GM21737 (cell line): Measurements from ENCODE around the gene GPS1.

ENCODE experiments used
- ATAC-seq: cut with Tn5 transposase; IDR thresholded peaks from one replicate; pipeline ENCODE4 v1.9.1; 2021; ENCODE audit warnings: mild to moderate bottlenecking, moderate library complexity; ENCODE audit not compliant: unreplicated experiment

Gene GPS1

DNA sequence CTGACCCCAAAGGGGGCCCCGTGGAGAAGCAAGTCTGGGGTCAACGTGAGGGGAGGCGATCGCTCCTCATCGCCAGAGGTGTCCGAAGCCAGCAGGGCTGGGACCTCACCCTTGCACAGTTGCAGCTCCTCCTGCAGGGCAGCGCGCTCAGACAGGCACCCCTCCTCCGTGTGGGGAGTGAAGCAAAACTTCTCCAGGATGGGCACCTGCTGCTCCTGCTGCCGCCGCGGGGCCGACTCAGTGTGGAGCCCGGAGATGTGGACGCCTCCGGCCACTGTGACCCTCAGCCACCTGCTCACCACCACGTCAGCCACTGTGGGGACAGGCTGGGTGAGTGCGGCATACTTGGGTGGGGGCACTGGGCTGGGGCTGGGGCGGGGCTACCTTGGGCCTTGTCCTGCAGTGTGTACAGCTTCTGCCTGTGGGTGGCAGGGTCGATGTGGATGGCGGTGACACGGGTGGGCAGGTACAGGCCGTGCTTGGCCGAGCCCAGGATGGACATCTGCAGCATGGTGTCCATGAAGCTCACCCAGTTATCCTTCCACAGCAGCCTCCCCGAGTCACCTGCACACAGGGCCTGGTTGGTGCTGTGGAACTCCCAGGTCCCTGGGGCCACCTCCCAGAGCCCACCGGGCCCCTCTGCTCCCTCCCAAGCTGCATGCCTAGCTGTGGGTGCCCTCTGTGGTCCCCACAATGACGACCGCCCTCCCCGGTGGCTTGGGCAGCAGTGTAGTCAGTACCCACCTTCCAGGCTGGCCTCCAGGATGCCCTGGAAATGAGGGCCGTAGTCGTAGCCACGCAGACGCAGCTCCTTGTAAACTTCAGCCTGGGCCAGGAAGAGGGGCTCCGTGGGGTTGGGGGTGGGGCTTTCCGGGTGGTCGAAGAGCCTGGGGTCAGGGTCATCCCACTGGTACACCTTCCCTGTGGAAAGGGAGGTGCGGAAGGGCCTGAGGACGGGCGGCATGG, 35.5 kb downstream of the GPS1 start:
- ATAC-seq = no peak

DNA sequence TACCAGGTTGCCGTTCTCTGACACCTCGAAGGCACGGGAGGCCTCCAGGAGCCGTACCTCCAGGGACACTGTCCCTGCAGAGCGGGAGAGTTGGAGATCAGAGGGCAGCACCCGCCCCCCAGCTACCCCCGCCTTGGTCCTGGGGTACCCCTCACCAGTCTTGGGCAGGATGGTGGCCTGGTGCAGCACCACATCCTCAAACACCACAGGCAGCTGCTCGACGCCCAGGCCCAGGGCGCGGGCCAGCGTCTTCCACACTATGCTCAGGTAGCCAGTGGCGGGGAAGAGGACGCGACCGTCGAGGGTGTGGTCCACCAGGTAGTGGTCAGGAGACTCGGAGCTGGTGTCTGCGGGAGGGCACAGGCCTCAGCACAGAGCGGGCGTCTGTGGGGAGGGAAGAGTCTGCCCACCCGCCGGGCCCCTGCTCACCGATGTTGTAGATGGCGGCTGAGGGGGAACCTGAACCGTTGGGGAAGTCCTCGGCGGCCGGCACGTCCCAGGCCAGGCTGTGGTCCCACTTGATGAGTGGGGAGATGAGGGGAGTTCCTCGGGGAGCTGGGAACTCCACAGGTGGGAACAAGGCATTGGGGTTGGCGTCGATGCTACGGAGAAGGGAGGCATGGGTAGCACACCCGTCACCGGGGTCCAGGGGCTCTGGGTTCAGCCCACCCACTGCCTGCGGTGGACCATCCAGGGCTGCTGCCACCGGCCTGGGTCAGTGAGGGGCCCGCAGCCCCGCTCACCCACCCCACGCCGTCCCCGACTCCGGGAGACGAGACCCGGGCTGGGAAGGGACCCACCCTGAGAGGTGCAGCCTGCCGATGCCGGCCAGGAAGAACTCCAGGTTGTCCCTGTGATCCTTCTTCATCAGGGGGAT, 36.5 kb downstream of the GPS1 start:
- ATAC-seq = no peak

DNA sequence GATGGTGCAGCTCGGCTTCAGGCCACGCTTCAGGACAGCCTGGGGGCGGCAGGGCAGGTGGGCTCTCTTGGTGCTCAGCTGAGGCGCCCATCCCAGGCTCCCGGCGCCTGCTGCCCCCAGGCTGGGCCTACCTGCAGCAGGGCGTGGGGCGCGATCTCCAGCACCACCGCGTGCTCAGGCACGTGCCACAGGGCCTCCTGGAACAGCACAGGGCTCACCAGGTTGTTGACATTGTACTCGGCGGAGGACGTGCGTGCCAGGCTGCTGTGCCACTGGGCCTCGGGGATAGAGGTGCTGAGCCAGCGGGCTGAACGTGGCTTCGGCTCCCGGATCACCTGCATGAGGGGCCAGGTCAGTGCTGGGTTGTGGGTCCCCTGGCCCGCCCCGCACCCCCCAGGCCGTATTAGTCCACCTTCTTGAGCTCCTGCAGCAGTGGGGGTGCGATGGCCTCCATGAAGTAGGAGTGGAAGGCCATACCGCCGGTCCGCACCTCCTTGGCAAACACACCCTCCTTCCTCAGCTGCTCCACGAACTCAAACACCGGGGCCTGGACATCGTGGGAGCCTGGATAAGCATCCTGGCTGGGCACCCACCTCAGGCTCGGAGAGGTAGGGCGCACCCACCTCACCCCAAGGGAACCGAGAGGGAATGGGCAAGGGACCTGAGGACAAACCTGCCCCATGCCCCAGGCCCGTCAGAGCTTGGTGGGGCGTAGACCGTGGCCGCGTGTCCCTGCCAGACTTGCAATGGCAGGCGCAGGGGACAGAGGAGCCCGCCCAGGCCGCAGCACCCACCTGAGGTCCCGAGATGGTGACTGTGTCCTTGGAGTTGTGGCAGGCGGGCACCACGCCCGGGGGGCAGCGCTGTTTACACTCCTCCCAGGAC, 37.4 kb downstream of the GPS1 start:
- no peak for ATAC-seq

DNA sequence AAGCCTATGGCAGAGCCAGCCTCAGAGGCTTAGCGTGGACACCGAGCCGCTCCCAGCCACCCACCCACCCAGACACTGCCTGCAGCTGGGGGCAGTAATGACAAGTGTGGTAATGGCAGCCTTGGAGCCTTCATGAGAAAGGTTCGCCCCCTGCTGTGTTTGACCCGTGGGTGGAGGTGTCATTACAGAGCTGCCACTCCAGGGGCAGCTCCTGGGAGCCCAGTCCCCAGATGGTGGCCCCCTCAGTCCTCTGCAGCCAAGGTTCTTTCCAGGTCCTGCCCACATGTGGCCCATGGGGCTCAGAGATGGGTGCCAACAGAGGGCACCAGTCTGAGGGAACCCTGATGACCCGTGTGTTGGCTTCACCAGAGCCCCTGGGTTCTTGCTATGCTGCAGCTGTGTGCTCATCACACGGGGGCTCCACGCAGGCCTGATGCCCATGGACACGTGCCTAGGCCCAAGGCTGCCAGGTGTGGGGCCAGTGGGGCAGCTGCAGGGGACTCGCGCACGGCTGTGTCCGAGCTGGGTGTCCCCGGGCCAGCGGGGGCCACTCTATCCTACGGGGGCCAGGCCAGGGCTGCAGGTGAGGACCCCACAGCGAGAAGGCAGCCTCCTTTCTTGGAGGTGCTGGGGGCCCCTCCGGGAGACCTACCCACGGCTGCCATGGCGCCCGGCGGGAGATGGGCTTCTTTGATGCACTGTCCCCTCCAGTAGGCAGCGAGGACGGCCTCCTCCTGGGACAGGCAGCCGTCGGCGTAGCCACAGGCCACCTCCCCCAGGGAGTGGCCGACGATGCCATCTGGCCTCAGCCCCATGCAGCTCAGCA, 38.2 kb downstream of the GPS1 start:
- ATAC-seq = no peak

DNA sequence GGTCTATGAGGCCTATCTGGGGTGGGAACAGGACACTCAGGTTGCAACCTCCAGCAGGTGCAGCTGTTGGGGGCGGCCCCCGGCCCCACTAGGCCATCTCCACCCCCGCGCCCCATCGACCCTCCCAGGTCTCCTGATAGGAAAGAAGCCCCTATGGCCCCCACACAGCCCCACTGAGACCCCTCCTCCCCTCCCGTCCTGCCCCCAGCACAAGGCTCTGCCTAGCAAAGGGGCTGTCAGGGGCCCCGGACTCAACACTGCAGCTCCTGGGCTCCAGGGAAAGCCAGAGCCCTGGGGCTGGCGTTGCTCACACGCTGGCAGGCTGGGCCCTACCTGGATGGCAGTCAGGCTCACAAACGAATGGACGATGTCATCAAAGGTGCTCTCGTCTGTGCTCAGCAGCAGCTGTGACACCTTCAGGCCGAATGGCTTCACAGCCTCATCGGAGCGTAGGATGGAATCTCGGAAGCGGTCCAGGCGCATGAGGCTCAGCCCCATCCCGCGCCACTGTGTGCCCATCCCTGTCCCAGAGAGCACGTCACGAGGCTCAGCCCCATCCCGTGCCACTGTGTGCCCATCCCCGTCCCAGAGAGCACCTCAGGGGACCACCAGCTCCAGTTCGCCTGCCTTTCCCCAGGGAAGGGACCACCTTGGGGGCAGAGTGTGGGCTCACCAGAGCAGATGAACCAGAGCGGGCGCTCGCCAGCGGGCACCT, 39.0 kb downstream of the GPS1 start:
- ATAC-seq = no peak

DNA sequence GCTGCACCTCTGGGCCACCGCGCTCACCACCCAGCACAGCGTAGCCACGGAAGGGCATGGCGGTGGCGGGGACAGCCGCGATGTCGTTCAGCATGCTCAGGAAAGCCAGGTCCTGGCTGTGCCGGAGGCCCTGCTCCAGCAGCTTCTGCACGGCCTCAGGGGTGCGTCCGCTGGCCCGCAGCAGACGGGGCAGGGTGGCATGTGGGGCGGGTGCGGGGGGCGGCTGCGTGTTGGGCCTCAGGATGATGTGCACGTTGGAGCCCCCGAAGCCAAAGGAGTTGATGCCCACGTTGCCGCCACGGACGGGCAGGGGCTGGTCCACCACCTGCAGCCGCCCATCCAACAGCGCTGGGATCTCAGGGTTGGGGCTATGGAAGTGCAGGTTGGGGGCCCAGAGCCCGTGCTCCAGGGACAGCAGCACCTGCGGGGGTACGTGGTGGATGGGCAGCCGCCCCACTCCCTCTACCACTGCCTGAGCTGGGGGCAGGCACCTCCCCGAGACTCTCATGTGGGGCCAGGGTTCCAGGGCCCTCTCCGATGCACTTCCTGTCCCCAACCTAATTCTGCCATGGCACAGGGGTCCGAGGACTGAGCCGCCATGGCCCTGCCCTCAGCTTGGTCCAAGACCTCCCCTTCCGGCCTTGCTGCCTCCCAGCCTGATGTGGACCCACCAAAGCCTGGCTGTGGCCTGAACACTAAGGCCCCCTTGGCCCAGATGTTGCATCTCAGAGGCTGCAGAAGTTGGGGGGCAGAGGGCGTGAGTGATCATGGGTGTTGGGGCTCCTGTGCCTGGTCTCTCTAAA, 39.8 kb downstream of the GPS1 start:
- ATAC-seq = no peak

DNA sequence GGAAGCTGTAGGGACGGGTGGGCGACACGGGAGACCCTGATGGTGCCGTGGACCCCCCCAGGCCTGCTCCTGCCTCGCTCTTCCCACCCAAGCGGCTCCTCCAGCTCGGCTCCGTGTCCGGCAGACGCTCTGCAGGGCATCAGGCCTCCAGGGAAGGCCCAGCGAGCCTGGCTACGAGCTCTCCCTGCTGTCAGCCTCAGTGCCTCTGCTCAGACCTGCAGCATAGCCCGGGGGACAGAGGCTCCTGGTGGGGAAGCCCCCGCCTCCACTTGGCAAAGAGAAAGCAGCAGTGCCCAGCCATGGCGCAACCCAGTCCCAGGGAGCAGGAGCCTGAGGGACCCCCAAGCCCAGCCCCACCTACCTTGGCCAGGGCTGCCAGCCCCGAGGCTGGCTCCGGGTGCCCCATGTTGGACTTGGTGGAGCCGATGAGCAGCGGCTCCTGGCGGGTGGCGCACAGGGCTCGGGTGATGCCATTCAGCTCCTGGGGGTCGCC, 40.4 kb downstream of the GPS1 start:
- ATAC-seq = no peak

DNA sequence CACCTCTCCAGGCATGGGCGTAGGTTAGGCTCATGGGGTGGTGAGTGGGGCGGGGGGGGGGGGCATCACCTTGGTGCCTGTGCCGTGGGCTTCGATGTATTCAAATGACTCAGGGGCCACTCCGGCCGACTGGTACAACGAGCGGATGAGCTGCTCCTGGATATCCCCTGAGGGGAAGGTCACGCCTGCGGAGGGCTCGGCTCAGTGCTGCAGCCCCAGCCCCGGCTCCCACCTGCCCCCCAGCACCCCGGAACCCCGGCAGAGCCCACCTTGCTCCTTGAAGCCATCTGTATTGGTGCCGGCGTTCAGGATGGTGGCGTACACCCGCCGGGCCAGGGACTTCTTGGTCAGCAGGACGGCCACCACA, 40.9 kb downstream of the GPS1 start:
- ATAC-seq = no peak

DNA sequence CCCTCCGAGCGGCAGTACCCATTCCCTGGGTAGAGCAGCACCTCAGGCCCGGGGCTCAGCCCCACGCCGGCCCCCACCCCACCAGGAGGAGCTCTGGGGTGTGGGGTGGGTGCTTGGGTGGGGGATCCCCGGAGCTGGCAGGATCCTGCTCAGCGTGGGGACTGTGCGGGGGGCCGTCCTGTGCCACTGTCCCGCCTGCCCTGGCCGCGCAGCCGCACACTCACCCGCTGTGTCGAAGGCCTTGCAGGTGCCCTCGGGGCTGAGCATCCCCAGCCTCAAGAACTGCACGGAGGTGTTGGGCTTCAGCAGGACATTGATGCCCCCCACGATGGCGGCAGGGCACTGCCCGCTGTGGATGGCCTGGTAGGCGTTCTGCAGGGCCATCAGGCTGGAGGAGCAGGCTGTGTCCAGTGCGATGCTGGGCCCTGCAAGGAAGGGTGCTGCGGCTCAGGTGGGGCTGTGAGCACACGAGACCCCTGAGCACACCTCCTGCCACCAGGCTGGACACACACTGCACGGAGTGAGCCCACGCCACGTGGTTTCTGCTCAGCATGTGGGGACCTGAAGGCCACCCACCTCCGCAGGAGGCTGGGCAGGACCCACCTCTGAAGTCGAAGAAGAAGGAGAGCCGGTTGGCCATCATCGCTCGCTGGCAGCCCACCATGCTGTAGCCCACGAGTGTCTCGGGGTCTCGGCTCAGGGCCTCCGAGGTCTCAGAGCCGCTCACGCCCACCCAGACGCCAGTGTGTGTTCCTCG, 41.5 kb downstream of the GPS1 start:
- ATAC-seq = no peak

DNA sequence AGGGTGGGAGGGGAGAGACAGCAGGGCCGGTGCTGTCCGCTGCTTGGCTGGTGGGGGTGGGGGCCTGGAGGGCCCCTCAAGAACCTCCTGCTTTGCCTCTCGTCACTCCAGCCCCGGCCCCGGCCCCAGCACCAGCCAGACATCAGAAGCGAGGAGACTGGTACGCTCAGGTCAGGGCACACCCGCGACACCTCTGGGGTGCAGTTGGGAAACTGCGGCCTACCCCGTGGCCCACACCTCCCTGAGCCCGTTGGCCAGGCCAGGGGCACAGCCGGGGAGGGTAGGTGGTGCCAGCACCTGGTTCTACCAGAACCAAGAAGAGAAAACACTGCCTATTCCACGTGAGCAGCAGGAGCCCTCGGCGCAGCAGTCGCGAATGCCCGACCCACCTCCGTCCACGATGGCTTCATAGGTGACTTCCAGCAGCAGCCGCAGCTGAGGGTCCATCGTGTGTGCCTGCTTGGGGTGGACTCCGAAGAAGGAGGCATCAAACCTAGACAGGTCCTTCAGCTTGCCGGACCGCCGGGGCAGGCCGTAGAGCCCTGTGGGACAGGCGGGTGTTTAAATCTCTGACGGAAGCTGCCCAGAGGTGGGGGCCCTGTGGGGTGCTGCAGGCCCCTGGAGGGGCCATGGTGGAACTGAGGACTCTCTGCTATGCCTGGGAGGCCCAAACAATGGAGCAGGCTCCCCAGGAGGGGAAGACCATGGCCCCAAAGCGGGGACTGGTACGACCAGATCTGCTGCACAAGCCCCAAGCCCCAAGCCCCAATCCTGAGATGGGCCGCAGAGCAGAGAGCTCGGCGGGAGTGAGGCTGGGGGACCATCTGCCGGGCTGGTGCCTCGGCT, 43.5 kb downstream of the GPS1 start:
- no peak for ATAC-seq

DNA sequence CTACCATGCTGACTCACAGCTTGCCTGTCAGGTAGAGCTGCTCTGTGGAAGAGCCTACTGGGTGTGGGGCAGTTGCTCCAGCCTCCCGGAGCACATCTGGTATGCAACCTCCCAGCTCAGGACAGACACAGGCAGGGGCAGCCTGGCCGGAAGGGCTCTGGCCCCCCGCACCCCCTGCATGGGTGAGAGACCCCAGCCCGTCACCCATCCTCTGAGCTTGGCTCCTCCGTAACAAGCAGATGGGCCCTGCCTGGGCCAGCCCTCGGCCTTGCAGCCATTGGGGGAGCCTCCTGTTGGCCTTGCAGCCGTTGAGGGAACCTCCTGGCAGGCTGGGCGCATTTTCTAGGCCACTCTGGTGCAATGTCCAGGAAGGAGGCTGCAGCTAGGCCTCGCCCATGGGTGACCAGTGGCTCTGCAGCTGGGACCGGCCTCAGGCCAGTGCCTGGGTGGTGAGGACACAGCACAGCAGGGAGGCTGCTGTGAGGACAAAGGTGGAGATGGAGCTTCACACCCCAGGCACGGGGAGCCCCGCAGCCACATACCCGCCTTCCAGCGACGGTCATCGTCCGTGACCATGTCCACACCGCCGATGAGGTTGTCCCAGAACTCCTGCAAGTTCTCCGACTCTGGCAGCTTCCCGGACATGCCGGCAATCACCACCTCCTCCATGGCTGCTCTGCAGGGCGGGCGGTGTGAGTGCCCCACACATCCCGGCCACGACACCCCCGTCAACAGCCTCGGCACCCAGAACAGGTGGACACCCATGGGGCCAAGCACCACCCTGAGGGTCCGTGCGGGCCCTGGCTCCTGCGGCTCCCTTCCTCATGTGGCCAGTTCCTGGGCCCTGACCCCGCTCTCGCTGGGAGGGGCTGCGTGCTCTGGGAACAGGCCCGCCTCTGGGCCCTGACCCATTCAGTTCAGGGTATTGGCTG, 44.3 kb downstream of the GPS1 start:
- no peak for ATAC-seq

DNA sequence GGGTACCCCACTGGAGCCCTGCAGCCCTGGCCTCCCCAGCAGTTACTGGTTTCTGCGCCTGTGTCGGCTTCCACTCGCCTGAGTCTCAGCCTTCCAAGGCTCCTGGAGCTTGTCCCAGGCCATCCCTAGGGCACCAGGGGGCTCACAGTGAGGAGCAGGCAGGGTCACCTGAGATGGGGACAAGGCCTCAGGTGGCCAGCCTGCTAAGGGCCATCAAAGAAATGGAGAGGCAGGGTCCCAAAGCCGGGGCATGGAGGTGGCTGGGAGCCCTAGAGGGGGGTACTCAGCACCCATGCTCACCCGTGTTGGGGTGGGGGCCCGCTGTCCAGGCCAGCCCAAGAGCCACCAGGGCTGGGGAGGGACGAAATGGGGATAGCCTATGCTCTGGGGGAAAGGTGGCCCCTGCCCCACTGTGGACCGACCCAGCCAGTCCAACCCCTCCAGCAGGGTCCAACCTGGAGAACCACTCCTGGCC, 45.0 kb downstream of the GPS1 start:
- ATAC-seq = no peak

DNA sequence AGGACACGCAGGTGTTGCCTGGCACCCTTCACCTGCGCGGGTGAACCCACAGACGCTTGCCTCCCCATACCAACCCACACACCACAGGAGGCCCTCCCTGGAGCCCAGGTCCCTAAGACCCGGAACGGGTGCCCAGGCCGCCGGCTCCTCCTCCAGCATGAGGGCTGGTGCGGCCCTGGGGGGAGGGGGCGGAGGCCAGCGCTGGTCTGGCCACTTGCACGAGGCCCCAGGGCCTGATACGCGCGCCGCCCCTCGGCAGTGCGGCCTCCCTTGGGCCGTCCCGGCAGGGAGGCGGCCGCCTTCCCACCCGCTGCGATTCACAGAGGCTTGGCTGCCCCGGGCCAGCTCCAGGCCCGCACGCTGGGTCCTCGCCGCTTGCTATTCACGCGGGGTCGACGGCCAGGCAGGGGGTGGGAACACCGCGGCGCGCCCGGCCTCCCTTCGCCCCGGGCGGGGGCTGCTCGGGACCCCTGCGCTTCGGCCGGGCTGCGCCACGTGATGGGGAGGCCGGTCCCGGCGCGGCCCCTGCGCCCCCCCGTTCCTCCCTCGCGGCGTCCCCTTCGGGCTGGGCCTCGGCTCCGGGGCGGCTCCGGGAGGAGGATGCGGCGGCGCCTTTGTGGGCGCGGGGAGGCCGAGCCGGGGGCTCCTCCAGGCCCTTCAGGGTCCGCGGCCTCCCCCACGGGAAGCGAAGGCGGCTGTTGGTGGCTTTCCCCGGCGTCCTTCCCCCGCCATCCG, 45.7 kb downstream of the GPS1 start:
- ATAC-seq = no peak

DNA sequence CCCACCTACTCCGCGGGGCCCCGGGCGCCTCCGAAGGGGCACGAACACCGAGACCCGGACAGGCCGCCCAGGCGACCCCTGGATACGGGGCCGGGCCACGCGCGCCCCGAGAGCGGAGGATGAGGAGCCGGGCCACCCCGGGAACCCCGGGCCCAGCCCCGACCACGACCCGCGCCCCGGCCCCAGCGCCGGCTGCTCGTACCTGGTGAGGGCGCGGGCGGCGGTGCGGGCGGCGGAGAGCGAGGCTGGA, 46.1 kb downstream of the GPS1 start:
- peak; percentile 7 for ATAC-seq
